ENCODE results near the gene EIF3K. TPM values are rescaled to one million over a fixed set of nuclear protein-coding genes. Genes with fewer than 3 reads are reported as not detected.

The EIF3K gene
- total RNA-seq, 1 experiment from 2014 or later = 2,011 TPM

GRCh38 chr19:38654628-38655055 is 35.7 kb downstream of the EIF3K start:
- no TSS peak for BruUV-seq (replicated peaks)
- POLR2A ChIA-PET = interaction anchor here (0.7 to 1.0 kb wide), 2 partner anchors 12 to 387 kb away, joined by 3 to 12 read pairs; no protein-coding TSS in a partner anchor
- H3K36me3 ChIP-seq (ENCODE audit: control insufficient read depth, insufficient read depth, low read length) = peaks cover 23% of the 10 kb centered on the region; the same call in 1 of the 2 replicates
- DNase-seq (ENCODE audit: low read depth, low spot score) (no peak), ATAC-seq (no peak; the same call in 1 of the 2 replicates)
- in situ Hi-C loops (cut with HindIII; ENCODE audit: low pct_unique_long_range_greater_than_20kb, low sequenced_read_pairs) (loop anchor here (25.0 kb wide), 2 partner anchors 1133 to 1683 kb away; partner anchors contain the start of genes C19orf47, LEUTX and PLD3), intact Hi-C loops (cut with micrococcal nuclease; ENCODE audit: unreplicated experiment) (loop anchor here (5.0 to 10.0 kb wide), 4 partner anchors 38 to 280 kb away; partner anchors contain the start of genes MRPS12 and SARS2)
- H3K4me3 ChIP-seq (ENCODE audit: low read depth in 2 of 2, low read length in 2 of 2) = peak overlapping the region; percentile 50 to 68
- TF ChIP-seq POLR2AphosphoS5 (IDR thresholded peaks at IDR 0.05; ENCODE audit: low read depth, low read length) = no peak
- TF ChIP-seq TCF7L2 (IDR thresholded peaks at IDR 0.05; ENCODE audit: low read depth, low read length) = no peak
- TF ChIP-seq REST (IDR thresholded peaks at IDR 0.05; ENCODE audit: insufficient read depth in 1 of 2, low read depth in 2 of 2, low read length in 1 of 2) = no peak
- no peak for TF ChIP-seq SIN3A (IDR thresholded peaks at IDR 0.05; ENCODE audit: borderline replicate concordance, insufficient read depth, low read depth, low read length)
- no peak for TF ChIP-seq CTCF (IDR thresholded peaks at IDR 0.05)
- peak overlapping the region; percentile 96 for H3K27ac ChIP-seq (ENCODE audit: low read length)
- CTCF ChIA-PET = interaction anchor here (0.7 kb wide), 1 partner anchor 275 kb away, joined by 5 read pairs; no protein-coding TSS in a partner anchor
- no peaks in the 10 kb centered on the region for H3K9me3 ChIP-seq (ENCODE audit: control insufficient read depth, insufficient read depth, low read depth, low read length)
- no peaks in the 10 kb centered on the region for H3K27me3 ChIP-seq (ENCODE audit: control insufficient read depth, insufficient read depth, low read length)
- peaks cover 88% of the 10 kb centered on the region for H3K4me1 ChIP-seq (ENCODE audit: control insufficient read depth, insufficient read depth, low read length)

- CTCF ChIA-PET = interaction anchor here (0.7 kb wide), 1 partner anchor 274 kb away, joined by 5 read pairs; no protein-coding TSS in a partner anchor
- peaks cover 23% of the 10 kb centered on the region; the same call in 1 of the 2 replicates for H3K36me3 ChIP-seq (ENCODE audit: control insufficient read depth, insufficient read depth, low read length)
- in situ Hi-C loops (cut with HindIII; ENCODE audit: low pct_unique_long_range_greater_than_20kb, low sequenced_read_pairs) = loop anchor here (25.0 kb wide), 2 partner anchors 1132 to 1682 kb away; partner anchors contain the start of genes C19orf47, LEUTX and PLD3
- POLR2A ChIA-PET = interaction anchor here (1.0 to 2.0 kb wide), 2 partner anchors 11 to 38 kb away, joined by 3 to 6 read pairs; no protein-coding TSS in a partner anchor
- H3K9me3 ChIP-seq (ENCODE audit: control insufficient read depth, insufficient read depth, low read depth, low read length) = no peaks in the 10 kb centered on the region
- intact Hi-C loops (cut with micrococcal nuclease; ENCODE audit: unreplicated experiment) = loop anchor here (5.0 to 10.0 kb wide), 2 partner anchors 37 to 280 kb away; partner anchors contain the start of genes MRPS12 and SARS2
- no peak for DNase-seq (ENCODE audit: low read depth, low spot score)
- ATAC-seq = no peak
- TF ChIP-seq SIN3A (IDR thresholded peaks at IDR 0.05; ENCODE audit: borderline replicate concordance, insufficient read depth, low read depth, low read length) (no peak), REST (IDR thresholded peaks at IDR 0.05; ENCODE audit: insufficient read depth in 1 of 2, low read depth in 2 of 2, low read length in 1 of 2) (no peak), CTCF (IDR thresholded peaks at IDR 0.05) (no peak), TCF7L2 (IDR thresholded peaks at IDR 0.05; ENCODE audit: low read depth, low read length) (peak; percentile 99), POLR2AphosphoS5 (IDR thresholded peaks at IDR 0.05; ENCODE audit: low read depth, low read length) (no peak)
- peak overlapping the region; percentile 96 for H3K27ac ChIP-seq (ENCODE audit: low read length)
- peak overlapping the region; percentile 50 to 68; a peak in 3 of 4 replicates for H3K4me3 ChIP-seq (ENCODE audit: low read depth in 2 of 2, low read length in 2 of 2)
- peaks cover 94% of the 10 kb centered on the region for H3K4me1 ChIP-seq (ENCODE audit: control insufficient read depth, insufficient read depth, low read length)
- BruUV-seq (replicated peaks) = no TSS peak
- no peaks in the 10 kb centered on the region for H3K27me3 ChIP-seq (ENCODE audit: control insufficient read depth, insufficient read depth, low read length)
Observed at GRCh38 chr19:38655148-38655824, 36.3 kb downstream of the EIF3K start.
